ENCODE measurements around the gene MSLN.
"Not testable (repeated sequence)": the region's sequence is repeated elsewhere in the genome, so short reads cannot be mapped to it uniquely, and the experiment has no call there.

MSLN gene

DNA sequence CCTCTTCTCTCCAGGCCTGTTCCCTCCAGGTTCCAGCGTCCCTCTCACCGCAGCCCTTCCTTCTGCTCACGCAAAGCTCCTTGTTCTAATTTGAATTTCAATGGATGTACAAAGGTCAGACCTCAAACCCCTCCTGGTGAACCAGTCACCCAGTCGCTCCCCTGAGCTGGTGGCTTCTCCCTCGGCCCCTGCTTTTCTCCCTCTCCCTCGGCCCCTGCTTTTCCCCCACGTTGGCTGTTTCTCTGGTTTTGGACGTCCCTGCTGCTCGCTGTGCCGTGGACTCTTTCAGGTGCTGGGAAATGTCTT lies 8.6 kb upstream of the MSLN start:
- TF ChIP-seq, protein P1, sequence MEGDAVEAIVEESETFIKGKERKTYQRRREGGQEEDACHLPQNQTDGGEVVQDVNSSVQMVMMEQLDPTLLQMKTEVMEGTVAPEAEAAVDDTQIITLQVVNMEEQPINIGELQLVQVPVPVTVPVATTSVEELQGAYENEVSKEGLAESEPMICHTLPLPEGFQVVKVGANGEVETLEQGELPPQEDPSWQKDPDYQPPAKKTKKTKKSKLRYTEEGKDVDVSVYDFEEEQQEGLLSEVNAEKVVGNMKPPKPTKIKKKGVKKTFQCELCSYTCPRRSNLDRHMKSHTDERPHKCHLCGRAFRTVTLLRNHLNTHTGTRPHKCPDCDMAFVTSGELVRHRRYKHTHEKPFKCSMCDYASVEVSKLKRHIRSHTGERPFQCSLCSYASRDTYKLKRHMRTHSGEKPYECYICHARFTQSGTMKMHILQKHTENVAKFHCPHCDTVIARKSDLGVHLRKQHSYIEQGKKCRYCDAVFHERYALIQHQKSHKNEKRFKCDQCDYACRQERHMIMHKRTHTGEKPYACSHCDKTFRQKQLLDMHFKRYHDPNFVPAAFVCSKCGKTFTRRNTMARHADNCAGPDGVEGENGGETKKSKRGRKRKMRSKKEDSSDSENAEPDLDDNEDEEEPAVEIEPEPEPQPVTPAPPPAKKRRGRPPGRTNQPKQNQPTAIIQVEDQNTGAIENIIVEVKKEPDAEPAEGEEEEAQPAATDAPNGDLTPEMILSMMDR (conservative IDR thresholded peaks at IDR 0.05; ENCODE audit: low read depth): no peak
- no peak overlapping the region for H3K27ac ChIP-seq
- ChIA-PET CTCF (interaction anchor here (0.7 kb wide), 1 partner anchor 34 kb away, joined by 4 read pairs; no protein-coding TSS in a partner anchor), POLR2A (ENCODE audit: low non-redundant PET) (interaction anchor here (0.5 kb wide), 1 partner anchor 9 kb away, joined by 6 read pairs; no protein-coding TSS in a partner anchor)
- no peak for DNase-seq (ENCODE audit: low spot score)

DNA sequence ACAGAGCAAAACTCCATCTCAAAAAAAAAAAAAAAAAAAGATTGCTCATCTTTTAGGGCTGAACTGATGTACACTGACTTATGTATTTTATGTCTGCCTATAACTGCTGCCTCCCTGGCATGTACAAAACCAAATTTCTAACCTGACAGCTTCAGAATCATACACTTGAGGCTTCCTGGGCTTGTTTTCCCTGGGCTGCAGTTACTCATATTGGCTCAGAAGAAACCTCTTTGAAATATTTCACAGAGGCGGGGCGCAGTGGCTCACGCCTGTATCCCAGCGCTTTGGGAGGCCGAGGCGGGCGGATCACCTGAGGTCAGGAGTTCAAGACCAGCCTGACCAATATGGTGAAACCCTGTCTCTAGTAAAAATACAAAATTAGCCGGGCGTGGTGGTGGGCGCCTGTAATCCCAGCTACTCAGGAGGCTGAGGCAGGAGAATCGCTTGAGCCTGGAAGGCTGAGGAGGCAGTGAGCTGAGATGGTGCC lies 6.4 kb upstream of the MSLN start:
- not testable (repeated sequence) for DNase-seq (ENCODE audit: low spot score)
- H3K27ac ChIP-seq: peak overlapping the region; percentile 23; the same call in 1 of the 2 replicates
- POLR2A ChIA-PET (ENCODE audit: low non-redundant PET): interaction anchor here (0.6 kb wide), 1 partner anchor 27 kb away, joined by 6 read pairs; no protein-coding TSS in a partner anchor
- CTCF ChIA-PET: interaction anchor here (1.0 kb wide), 1 partner anchor 31 kb away, joined by 3 read pairs; no protein-coding TSS in a partner anchor

DNA sequence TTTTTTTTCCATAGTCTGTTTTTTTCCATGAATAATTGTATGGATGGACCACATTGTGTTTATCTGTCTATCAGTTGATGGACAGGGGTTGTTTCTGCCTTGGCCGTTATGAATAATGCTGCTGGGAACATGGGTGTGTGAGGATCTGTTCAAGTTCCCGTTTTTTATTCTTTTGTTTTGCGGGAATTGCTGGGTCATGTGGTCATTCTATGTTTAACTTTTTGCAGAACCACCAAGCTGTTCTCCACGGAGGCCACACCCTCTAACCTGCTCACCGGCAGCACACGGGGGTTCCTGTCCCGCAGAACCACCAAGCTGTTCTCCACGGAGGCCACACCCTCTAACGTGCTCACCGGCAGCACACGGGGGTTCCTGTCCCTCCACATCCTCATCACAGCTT lies 5.9 kb upstream of the MSLN start:
- no peak for DNase-seq (ENCODE audit: low spot score)
- CTCF ChIA-PET: interaction anchor here (0.6 to 1.0 kb wide), 2 partner anchors 30 to 48 kb away, joined by 3 read pairs; no protein-coding TSS in a partner anchor
- TF ChIP-seq, protein P1 (conservative IDR thresholded peaks at IDR 0.05; ENCODE audit: low read depth): no peak
- POLR2A ChIA-PET (ENCODE audit: low non-redundant PET): interaction anchor here (0.6 kb wide), 1 partner anchor 26 kb away, joined by 6 read pairs; no protein-coding TSS in a partner anchor
- H3K27ac ChIP-seq: peak overlapping the region; percentile 23; the same call in 1 of the 2 replicates

DNA sequence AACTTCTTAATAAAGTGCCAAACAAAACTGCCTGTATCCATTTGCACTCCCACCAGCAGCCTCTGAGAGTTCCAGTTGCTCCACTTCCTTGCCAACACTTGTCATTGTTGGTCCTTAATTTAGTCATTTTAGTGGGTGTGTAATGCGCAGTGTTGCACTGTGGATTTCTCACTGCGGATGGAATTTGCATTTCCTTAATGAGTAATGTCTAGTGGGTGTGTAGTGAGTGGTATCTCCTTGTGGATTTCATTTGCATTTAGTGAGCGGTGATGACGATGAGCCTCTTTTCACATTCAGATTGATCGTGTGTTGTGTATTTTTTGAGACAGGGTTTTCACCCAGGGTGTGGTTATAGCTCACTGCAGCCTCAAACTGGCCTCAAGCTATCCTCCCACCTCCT lies 4.1 kb upstream of the MSLN start:
- ChIA-PET POLR2A (ENCODE audit: low non-redundant PET) (no interaction called here), CTCF (no interaction called here)
- TF ChIP-seq, protein P1 (conservative IDR thresholded peaks at IDR 0.05; ENCODE audit: low read depth): no peak
- no peak overlapping the region for H3K27ac ChIP-seq
- DNase-seq (ENCODE audit: low spot score): no peak

DNA sequence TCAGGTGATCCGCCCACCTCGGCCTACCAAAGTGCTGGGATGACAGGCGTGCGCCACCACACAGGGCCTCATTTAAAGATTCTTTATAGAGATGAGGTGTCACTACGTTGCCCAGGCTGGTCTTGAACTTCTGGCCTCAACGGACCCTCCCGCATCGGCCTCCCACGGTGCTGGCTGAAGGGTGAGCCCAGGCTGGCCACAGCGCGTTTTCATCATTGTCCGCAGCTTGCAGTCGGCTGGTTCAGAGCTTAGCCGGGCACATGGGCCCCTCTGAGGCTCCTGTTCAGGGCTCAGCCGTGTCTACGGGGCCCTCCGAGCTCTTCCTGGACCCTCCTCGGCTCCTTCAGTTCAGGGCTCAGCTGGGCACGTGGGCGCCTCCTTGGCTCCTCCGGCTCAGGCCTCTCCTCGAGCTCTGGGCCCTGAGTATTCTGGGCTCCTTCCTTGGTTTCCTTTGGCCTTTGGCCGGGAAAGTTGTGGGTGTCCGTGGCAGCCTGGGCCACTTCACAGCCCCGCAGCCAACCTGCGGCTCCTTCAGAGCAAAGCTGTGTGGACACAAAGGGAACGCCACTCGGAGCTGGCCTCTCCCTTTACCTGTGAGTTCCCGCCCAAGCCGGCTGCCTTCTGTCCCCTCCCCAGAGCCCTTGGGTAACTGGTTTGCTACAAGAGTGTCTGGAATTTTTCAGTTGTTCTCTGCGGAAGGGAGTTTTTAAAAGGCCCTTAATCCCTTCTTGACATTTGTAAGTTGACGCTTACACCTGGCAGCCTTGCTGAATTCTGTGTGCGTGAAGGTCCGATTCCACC lies 1.2 kb upstream of the MSLN start:
- no peak for DNase-seq (ENCODE audit: low spot score)
- ChIA-PET CTCF (interaction anchor here (1.3 to 2.4 kb wide), 2 partner anchors 18 to 26 kb away, joined by 4 to 6 read pairs; partner anchors contain the start of gene CIAO3), POLR2A (ENCODE audit: low non-redundant PET) (interaction anchor here (0.6 kb wide), 1 partner anchor 1204 kb away, joined by 3 read pairs; no protein-coding TSS in a partner anchor)
- peak overlapping the region; percentile 68 for H3K27ac ChIP-seq
- TF ChIP-seq, protein P1 (conservative IDR thresholded peaks at IDR 0.05; ENCODE audit: low read depth): no peak

DNA sequence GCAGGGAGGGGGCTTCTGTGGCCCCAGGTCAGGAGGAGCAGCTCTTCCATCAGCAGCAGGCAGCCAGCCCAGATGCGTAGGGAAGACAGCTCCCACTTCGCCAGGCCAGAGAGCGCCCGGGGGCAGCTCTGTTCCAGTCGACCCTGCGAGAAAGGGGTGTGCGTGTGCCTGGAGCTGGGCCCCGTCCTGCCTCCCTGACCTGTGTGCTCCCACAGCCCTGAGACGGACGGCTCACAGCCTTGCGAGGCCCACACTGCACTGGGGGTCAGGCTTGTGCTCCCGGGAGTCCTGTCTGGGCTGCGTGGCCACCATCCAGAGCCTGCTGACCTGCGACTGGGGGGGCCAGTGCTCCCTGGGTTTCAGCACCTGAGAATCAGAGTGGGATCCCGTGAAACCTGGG lies 469 bp upstream of the MSLN start:
- TF ChIP-seq, protein P1 (conservative IDR thresholded peaks at IDR 0.05; ENCODE audit: low read depth): no peak
- POLR2A ChIA-PET (ENCODE audit: low non-redundant PET): interaction anchor here (0.6 kb wide), 1 partner anchor 1204 kb away, joined by 3 read pairs; no protein-coding TSS in a partner anchor
- DNase-seq (ENCODE audit: low spot score): no peak
- H3K27ac ChIP-seq: peak overlapping the region; percentile 68
- CTCF ChIA-PET: interaction anchor here (0.8 to 2.4 kb wide), 4 partner anchors 16 to 31 kb away, joined by 3 to 6 read pairs (median 4); partner anchors contain the start of gene CIAO3
